GM23338 (cell line): ENCODE results near the gene ADGRL1. TPM values are rescaled to one million over a fixed set of nuclear protein-coding genes. Genes with fewer than 3 reads are reported as not detected.

Experiments
- ATAC-seq: fragments of 200-7000 bp; cut with Tn5 transposase; 3 replicates; pipeline ENCODE4 v1.9.1; 2020
- DNase-seq: peaks from one replicate; pipeline ENCODE4 v3.0.0-alpha.2; 2015; ENCODE audit warnings: low spot score
- H2AFZ ChIP-seq: fragments of 200-600 bp; sonication (generic); 2 replicates; pipeline ENCODE4 v1.8.0; 2016; ENCODE audit warnings: antibody characterized with exemption, mild to moderate bottlenecking, moderate library complexity
- H3F3A ChIP-seq: fragments of 200-600 bp; sonication (generic); replicated peaks from 2 replicates; pipeline ENCODE4 v1.8.0; 2017; ENCODE audit warnings: antibody characterized with exemption, mixed run types, low read depth
- H3K27ac ChIP-seq: fragments of 200-600 bp; sonication (generic); 2 replicates; pipeline ENCODE4 v1.6.1; 2016; ENCODE audit warnings: low read depth
- H3K27me3 ChIP-seq: fragments of 200-600 bp; sonication (generic); 2 replicates; pipeline ENCODE4 v1.8.0; 2016; ENCODE audit warnings: mild to moderate bottlenecking, mixed run types, moderate library complexity; ENCODE audit not compliant: insufficient read depth
- H3K36me3 ChIP-seq: fragments of 200-600 bp; sonication (generic); 2 replicates; pipeline ENCODE4 v1.8.0; 2016; ENCODE audit warnings: mild to moderate bottlenecking; ENCODE audit not compliant: insufficient read depth
- H3K4me1 ChIP-seq: fragments of 200-600 bp; sonication (generic); 2 replicates; pipeline ENCODE4 v1.8.0; 2016; ENCODE audit warnings: mild to moderate bottlenecking, moderate library complexity; ENCODE audit not compliant: insufficient read depth
- H3K4me2 ChIP-seq: fragments of 200-600 bp; sonication (generic); 2 replicates; pipeline ENCODE4 v1.7.1; 2017; ENCODE audit warnings: mixed run types
- H3K4me3 ChIP-seq: fragments of 200-600 bp; sonication (generic); 2 replicates; pipeline ENCODE4 v1.6.1; 2016; ENCODE audit warnings: mixed run types
- H3K79me2 ChIP-seq: fragments of 200-600 bp; sonication (generic); replicated peaks from 2 replicates; pipeline ENCODE4 v1.8.0; 2017; ENCODE audit warnings: mild to moderate bottlenecking; ENCODE audit not compliant: insufficient read depth
- H3K9me2 ChIP-seq: fragments of 200-600 bp; sonication (generic); 2 replicates; pipeline ENCODE4 v1.8.0; 2017; ENCODE audit not compliant: insufficient read depth
- H4K20me1 ChIP-seq: fragments of 200-600 bp; sonication (generic); replicated peaks from 2 replicates; pipeline ENCODE4 v1.8.0; 2017; ENCODE audit warnings: mild to moderate bottlenecking; ENCODE audit not compliant: insufficient read depth
- H3K27ac Mint-ChIP-seq: 2 replicates; pipeline ENCODE4 v1.8.0; 2020; ENCODE audit warnings: inconsistent platforms, mild to moderate bottlenecking, moderate library complexity, mixed read lengths
- H3K27me3 Mint-ChIP-seq: 3 replicates; pipeline ENCODE4 v1.8.0; 2022; ENCODE audit warnings: low read depth, mild to moderate bottlenecking, moderate library complexity, mixed read lengths, inconsistent platforms; ENCODE audit not compliant: insufficient read depth, poor library complexity
- H3K36me3 Mint-ChIP-seq: 3 replicates; pipeline ENCODE4 v1.8.0; 2021; ENCODE audit warnings: low read depth, mild to moderate bottlenecking, inconsistent platforms, moderate library complexity, mixed read lengths
- H3K4me1 Mint-ChIP-seq: 3 replicates; pipeline ENCODE4 v1.8.0; 2020; ENCODE audit warnings: mild to moderate bottlenecking, inconsistent platforms, mixed read lengths
- H3K4me3 Mint-ChIP-seq: 3 replicates; pipeline ENCODE4 v1.8.0; 2021; ENCODE audit warnings: moderate library complexity, mild to moderate bottlenecking, inconsistent platforms, mixed read lengths
- H3K9me3 Mint-ChIP-seq: 3 replicates; pipeline ENCODE4 v1.8.0; 2020; ENCODE audit warnings: moderate library complexity, mild to moderate bottlenecking, inconsistent platforms, mixed read lengths
- CREB1 ChIP-seq: fragments of 250-450 bp; sonication (Bioruptor Pico); IDR thresholded peaks from 2 replicates; pipeline ENCODE4 v1.5.0; 2020; ENCODE audit warnings: low read depth, mild to moderate bottlenecking, moderate library complexity
- CTCF ChIP-seq, 2 experiments: fragments of 200-600 bp in 1 of 2; sonication (generic) in 1 of 2; conservative IDR thresholded peaks; 2 replicates each; pipeline versions ENCODE4 v1.5.1 to v1.6.1; 2016 to 2017; ENCODE audit warnings: antibody characterized with exemption in 2 of 2, low read depth in 2 of 2, mild to moderate bottlenecking in 2 of 2, moderate library complexity in 1 of 2
- ETS1 ChIP-seq: IDR thresholded peaks from 2 replicates; pipeline ENCODE4 v1.6.1; 2016; ENCODE audit warnings: antibody characterized with exemption
- EZH2 ChIP-seq: fragments of 200-600 bp; sonication (generic); IDR thresholded peaks from one replicate; pipeline ENCODE4 v1.8.0; 2017; ENCODE audit warnings: antibody characterized with exemption, mild to moderate bottlenecking, low read depth; ENCODE audit not compliant: unreplicated experiment
- EZH2phosphoT487 ChIP-seq: fragments of 200-600 bp; sonication (generic); IDR thresholded peaks from one replicate; pipeline ENCODE4 v1.8.1; 2018; ENCODE audit warnings: antibody characterized with exemption; ENCODE audit not compliant: unreplicated experiment
- JUNB ChIP-seq: IDR thresholded peaks from one replicate; pipeline ENCODE4 v1.6.1; 2016; ENCODE audit warnings: antibody characterized with exemption; ENCODE audit not compliant: unreplicated experiment
- NANOG ChIP-seq: IDR thresholded peaks from 2 replicates; pipeline ENCODE4 v1.6.1; 2016; ENCODE audit warnings: antibody characterized with exemption, borderline replicate concordance
- POLR2AphosphoS5 ChIP-seq: IDR thresholded peaks from 2 replicates; pipeline ENCODE4 v1.6.1; 2016; ENCODE audit warnings: antibody characterized with exemption, low read depth
- REST ChIP-seq: IDR thresholded peaks from one replicate; pipeline ENCODE4 v1.6.1; 2018; ENCODE audit warnings: antibody characterized with exemption; ENCODE audit not compliant: unreplicated experiment
- STAT1 ChIP-seq: IDR thresholded peaks from one replicate; pipeline ENCODE4 v1.6.1; 2016; ENCODE audit warnings: antibody characterized with exemption; ENCODE audit not compliant: unreplicated experiment
- ZNF114 ChIP-seq: fragments of 250-450 bp; sonication (Bioruptor Pico); IDR thresholded peaks from 2 replicates; pipeline ENCODE4 v1.5.0; 2020; ENCODE audit warnings: mild to moderate bottlenecking, moderate library complexity
- ZNF331 ChIP-seq: fragments of 250-450 bp; sonication (Bioruptor Pico); IDR thresholded peaks from 2 replicates; pipeline ENCODE4 v1.5.0; 2020; ENCODE audit warnings: low read depth, mild to moderate bottlenecking, moderate library complexity
- ZNF462 ChIP-seq: fragments of 250-450 bp; sonication (Bioruptor Pico); IDR thresholded peaks from 2 replicates; pipeline ENCODE4 v1.5.0; 2020; ENCODE audit warnings: mild to moderate bottlenecking, moderate library complexity
- polyA plus RNA-seq: library from polyadenylated mRNA; unstranded; fragments of >200 nt; fragmentation: Nextera tagmentation; extraction: Ambion mirVana; gene quantifications from 2 replicates; pipeline ENCODE4 v1.2.1, GENCODE V29; 2016
- total RNA-seq: library from RNA; depleted of rRNA; stranded (reverse); fragments of >200 nt; shearing (Covaris generic); gene quantifications from 2 replicates; pipeline ENCODE4 v1.2.3, GENCODE V29; 2014

Gene ADGRL1
- total and polyA plus RNA-seq, 2 experiments from 2014 or later, result 20.6 to 100 TPM

- Histone ChIP-seq H2AFZ (no peak overlapping the region), H3K27ac (no peak overlapping the region), H3K79me2 (no peaks in the 10 kb centered on the region), H4K20me1 (peaks cover 5% of the 10 kb centered on the region; the same call in 1 of the 2 replicates), H3K36me3 (peaks cover 8% of the 10 kb centered on the region), H3K27me3 (no peaks in the 10 kb centered on the region), H3K4me3 (no peak overlapping the region), H3K4me1 (no peaks in the 10 kb centered on the region; the same call in 1 of the 2 replicates), H3F3A (0 out of 2 replicates have a peak, but pooled peaks cover 3% of the 10 kb centered on the region), H3K4me2 (no peak overlapping the region), H3K9me2 (no peaks in the 10 kb centered on the region)
- H3K9me3 Mint-ChIP-seq, result no peaks in the 10 kb centered on the region
- H3K4me1 Mint-ChIP-seq, result peaks cover 25% of the 10 kb centered on the region
- H3K27me3 Mint-ChIP-seq, result peaks cover 8% of the 10 kb centered on the region
- H3K4me3 Mint-ChIP-seq, result no peak overlapping the region
- TF ChIP-seq ZNF331 (CRISPR knock-in tag), result no peak
- no peak for TF ChIP-seq CREB1 (CRISPR knock-in tag)
- no peak for TF ChIP-seq ZNF462 (CRISPR knock-in tag)
- TF ChIP-seq JUNB, result no peak
- TF ChIP-seq EZH2, result no peak
- no peak for TF ChIP-seq CTCF (conservative IDR thresholded peaks at IDR 0.05; ENCODE audit: low read depth in 2 of 2)
- TF ChIP-seq EZH2phosphoT487, result no peak
- no peak for TF ChIP-seq NANOG
- no peak for TF ChIP-seq POLR2AphosphoS5
- no peak for TF ChIP-seq STAT1
- no peak for TF ChIP-seq ETS1
- no peak for TF ChIP-seq REST
- no peak for TF ChIP-seq ZNF114 (CRISPR knock-in tag)
- H3K36me3 Mint-ChIP-seq, result peaks cover 36% of the 10 kb centered on the region
- DNase-seq (no peak), ATAC-seq (no peak)
- H3K27ac Mint-ChIP-seq, result no peak overlapping the region; the same call in 1 of the 2 replicates
These were observed 39.8 kb downstream of the ADGRL1 start for GRCh38 chr19:14165990-14166830.
